GM23338 (cell line): ENCODE measurements around the gene SLC5A2. TPM values are rescaled to one million over a fixed set of nuclear protein-coding genes. Genes with fewer than 3 reads are reported as not detected.

Source experiments
- ATAC-seq: fragments of 200-7000 bp; cut with Tn5 transposase; 3 replicates; pipeline ENCODE4 v1.9.1; 2020
- DNase-seq: peaks from one replicate; pipeline ENCODE4 v3.0.0-alpha.2; 2015; ENCODE audit warnings: low spot score
- H2AFZ ChIP-seq: fragments of 200-600 bp; sonication (generic); 2 replicates; pipeline ENCODE4 v1.8.0; 2016; ENCODE audit warnings: antibody characterized with exemption, mild to moderate bottlenecking, moderate library complexity
- H3F3A ChIP-seq: fragments of 200-600 bp; sonication (generic); replicated peaks from 2 replicates; pipeline ENCODE4 v1.8.0; 2017; ENCODE audit warnings: antibody characterized with exemption, mixed run types, low read depth
- H3K27ac ChIP-seq: fragments of 200-600 bp; sonication (generic); 2 replicates; pipeline ENCODE4 v1.6.1; 2016; ENCODE audit warnings: low read depth
- H3K27me3 ChIP-seq: fragments of 200-600 bp; sonication (generic); 2 replicates; pipeline ENCODE4 v1.8.0; 2016; ENCODE audit warnings: mild to moderate bottlenecking, mixed run types, moderate library complexity; ENCODE audit not compliant: insufficient read depth
- H3K36me3 ChIP-seq: fragments of 200-600 bp; sonication (generic); 2 replicates; pipeline ENCODE4 v1.8.0; 2016; ENCODE audit warnings: mild to moderate bottlenecking; ENCODE audit not compliant: insufficient read depth
- H3K4me1 ChIP-seq: fragments of 200-600 bp; sonication (generic); 2 replicates; pipeline ENCODE4 v1.8.0; 2016; ENCODE audit warnings: mild to moderate bottlenecking, moderate library complexity; ENCODE audit not compliant: insufficient read depth
- H3K4me2 ChIP-seq: fragments of 200-600 bp; sonication (generic); 2 replicates; pipeline ENCODE4 v1.7.1; 2017; ENCODE audit warnings: mixed run types
- H3K4me3 ChIP-seq: fragments of 200-600 bp; sonication (generic); 2 replicates; pipeline ENCODE4 v1.6.1; 2016; ENCODE audit warnings: mixed run types
- H3K79me2 ChIP-seq: fragments of 200-600 bp; sonication (generic); replicated peaks from 2 replicates; pipeline ENCODE4 v1.8.0; 2017; ENCODE audit warnings: mild to moderate bottlenecking; ENCODE audit not compliant: insufficient read depth
- H3K9me2 ChIP-seq: fragments of 200-600 bp; sonication (generic); 2 replicates; pipeline ENCODE4 v1.8.0; 2017; ENCODE audit not compliant: insufficient read depth
- H4K20me1 ChIP-seq: fragments of 200-600 bp; sonication (generic); replicated peaks from 2 replicates; pipeline ENCODE4 v1.8.0; 2017; ENCODE audit warnings: mild to moderate bottlenecking; ENCODE audit not compliant: insufficient read depth
- H3K27ac Mint-ChIP-seq: 2 replicates; pipeline ENCODE4 v1.8.0; 2020; ENCODE audit warnings: inconsistent platforms, mild to moderate bottlenecking, moderate library complexity, mixed read lengths
- H3K27me3 Mint-ChIP-seq: 3 replicates; pipeline ENCODE4 v1.8.0; 2022; ENCODE audit warnings: low read depth, mild to moderate bottlenecking, moderate library complexity, mixed read lengths, inconsistent platforms; ENCODE audit not compliant: insufficient read depth, poor library complexity
- H3K36me3 Mint-ChIP-seq: 3 replicates; pipeline ENCODE4 v1.8.0; 2021; ENCODE audit warnings: low read depth, mild to moderate bottlenecking, inconsistent platforms, moderate library complexity, mixed read lengths
- H3K4me1 Mint-ChIP-seq: 3 replicates; pipeline ENCODE4 v1.8.0; 2020; ENCODE audit warnings: mild to moderate bottlenecking, inconsistent platforms, mixed read lengths
- H3K4me3 Mint-ChIP-seq: 3 replicates; pipeline ENCODE4 v1.8.0; 2021; ENCODE audit warnings: moderate library complexity, mild to moderate bottlenecking, inconsistent platforms, mixed read lengths
- H3K9me3 Mint-ChIP-seq: 3 replicates; pipeline ENCODE4 v1.8.0; 2020; ENCODE audit warnings: moderate library complexity, mild to moderate bottlenecking, inconsistent platforms, mixed read lengths
- CREB1 ChIP-seq: fragments of 250-450 bp; sonication (Bioruptor Pico); IDR thresholded peaks from 2 replicates; pipeline ENCODE4 v1.5.0; 2020; ENCODE audit warnings: low read depth, mild to moderate bottlenecking, moderate library complexity
- ETS1 ChIP-seq: IDR thresholded peaks from 2 replicates; pipeline ENCODE4 v1.6.1; 2016; ENCODE audit warnings: antibody characterized with exemption
- EZH2 ChIP-seq: fragments of 200-600 bp; sonication (generic); IDR thresholded peaks from one replicate; pipeline ENCODE4 v1.8.0; 2017; ENCODE audit warnings: antibody characterized with exemption, mild to moderate bottlenecking, low read depth; ENCODE audit not compliant: unreplicated experiment
- EZH2phosphoT487 ChIP-seq: fragments of 200-600 bp; sonication (generic); IDR thresholded peaks from one replicate; pipeline ENCODE4 v1.8.1; 2018; ENCODE audit warnings: antibody characterized with exemption; ENCODE audit not compliant: unreplicated experiment
- POLR2AphosphoS5 ChIP-seq: IDR thresholded peaks from 2 replicates; pipeline ENCODE4 v1.6.1; 2016; ENCODE audit warnings: antibody characterized with exemption, low read depth
- ZNF114 ChIP-seq: fragments of 250-450 bp; sonication (Bioruptor Pico); IDR thresholded peaks from 2 replicates; pipeline ENCODE4 v1.5.0; 2020; ENCODE audit warnings: mild to moderate bottlenecking, moderate library complexity
- ZNF331 ChIP-seq: fragments of 250-450 bp; sonication (Bioruptor Pico); IDR thresholded peaks from 2 replicates; pipeline ENCODE4 v1.5.0; 2020; ENCODE audit warnings: low read depth, mild to moderate bottlenecking, moderate library complexity
- polyA plus RNA-seq: library from polyadenylated mRNA; unstranded; fragments of >200 nt; fragmentation: Nextera tagmentation; extraction: Ambion mirVana; gene quantifications from 2 replicates; pipeline ENCODE4 v1.2.1, GENCODE V29; 2016
- total RNA-seq: library from RNA; depleted of rRNA; stranded (reverse); fragments of >200 nt; shearing (Covaris generic); gene quantifications from 2 replicates; pipeline ENCODE4 v1.2.3, GENCODE V29; 2014
- TF ChIP-seq, protein P1 (sequence below), 2 experiments: fragments of 200-600 bp in 1 of 2; sonication (generic) in 1 of 2; conservative IDR thresholded peaks; 2 replicates each; pipeline versions ENCODE4 v1.5.1 to v1.6.1; 2016 to 2017; ENCODE audit warnings: antibody characterized with exemption in 2 of 2, low read depth in 2 of 2, mild to moderate bottlenecking in 2 of 2, moderate library complexity in 1 of 2

The SLC5A2 gene
- total and polyA plus RNA-seq, 2 experiments from 2014 or later, result 0.76 to 3.6 TPM

GRCh38 chr16:31458844-31459686, 23.9 kb upstream of the SLC5A2 start, which contains the start of gene ARMC5:
TSS of gene ARMC5 (plus strand) at chr16:31459501. CDS start at chr16:31459525, 24 bp downstream.
- TF ChIP-seq, protein P1, sequence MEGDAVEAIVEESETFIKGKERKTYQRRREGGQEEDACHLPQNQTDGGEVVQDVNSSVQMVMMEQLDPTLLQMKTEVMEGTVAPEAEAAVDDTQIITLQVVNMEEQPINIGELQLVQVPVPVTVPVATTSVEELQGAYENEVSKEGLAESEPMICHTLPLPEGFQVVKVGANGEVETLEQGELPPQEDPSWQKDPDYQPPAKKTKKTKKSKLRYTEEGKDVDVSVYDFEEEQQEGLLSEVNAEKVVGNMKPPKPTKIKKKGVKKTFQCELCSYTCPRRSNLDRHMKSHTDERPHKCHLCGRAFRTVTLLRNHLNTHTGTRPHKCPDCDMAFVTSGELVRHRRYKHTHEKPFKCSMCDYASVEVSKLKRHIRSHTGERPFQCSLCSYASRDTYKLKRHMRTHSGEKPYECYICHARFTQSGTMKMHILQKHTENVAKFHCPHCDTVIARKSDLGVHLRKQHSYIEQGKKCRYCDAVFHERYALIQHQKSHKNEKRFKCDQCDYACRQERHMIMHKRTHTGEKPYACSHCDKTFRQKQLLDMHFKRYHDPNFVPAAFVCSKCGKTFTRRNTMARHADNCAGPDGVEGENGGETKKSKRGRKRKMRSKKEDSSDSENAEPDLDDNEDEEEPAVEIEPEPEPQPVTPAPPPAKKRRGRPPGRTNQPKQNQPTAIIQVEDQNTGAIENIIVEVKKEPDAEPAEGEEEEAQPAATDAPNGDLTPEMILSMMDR (conservative IDR thresholded peaks at IDR 0.05; ENCODE audit: low read depth in 2 of 2), result peak; percentile 40 to 50; a peak in 3 of 4 replicates
- TF ChIP-seq POLR2AphosphoS5, result peak; percentile 53
- no peak for TF ChIP-seq EZH2
- TF ChIP-seq CREB1 (CRISPR knock-in tag), result peak; percentile 92
- peak; percentile 90 for TF ChIP-seq ETS1
- ATAC-seq (peak; percentile 75), DNase-seq (peak; percentile 99)
- Histone ChIP-seq H3K79me2 (peaks cover 26% of the 10 kb centered on the region), H3K36me3 (no peaks in the 10 kb centered on the region), H3K27me3 (no peaks in the 10 kb centered on the region), H2AFZ (peak within 1 kb of the TSS; percentile 70), H3K27ac (peak within 1 kb of the TSS; percentile 93), H4K20me1 (peaks cover 19% of the 10 kb centered on the region), H3K4me3 (peak within 1 kb of the TSS; percentile 91), H3F3A (peaks cover 4% of the 10 kb centered on the region; the same call in 1 of the 2 replicates), H3K4me1 (peaks cover 21% of the 10 kb centered on the region; the same call in 1 of the 2 replicates), H3K4me2 (peak within 1 kb of the TSS; percentile 99), H3K9me2 (no peaks in the 10 kb centered on the region)
- H3K27ac Mint-ChIP-seq, result peak within 1 kb of the TSS; percentile 97
- peaks cover 33% of the 10 kb centered on the region; the same call in 2 of the 3 replicates for H3K36me3 Mint-ChIP-seq
- peak within 1 kb of the TSS; percentile 89 for H3K4me3 Mint-ChIP-seq
- peaks cover 5% of the 10 kb centered on the region for H3K27me3 Mint-ChIP-seq
- peaks cover 22% of the 10 kb centered on the region for H3K4me1 Mint-ChIP-seq
- peaks cover 4% of the 10 kb centered on the region; the same call in 2 of the 3 replicates for H3K9me3 Mint-ChIP-seq

GRCh38 chr16:31459687-31460581, 23.0 kb upstream of the SLC5A2 start:
- Mint-ChIP-seq H3K4me1 (peaks cover 17% of the 10 kb centered on the region), H3K9me3 (peaks cover 4% of the 10 kb centered on the region; the same call in 2 of the 3 replicates), H3K27me3 (peaks cover 5% of the 10 kb centered on the region), H3K36me3 (peaks cover 35% of the 10 kb centered on the region), H3K4me3 (peak overlapping the region; percentile 89), H3K27ac (peak overlapping the region; percentile 97)
- no peak for TF ChIP-seq EZH2phosphoT487
- peak; percentile 90 for TF ChIP-seq CREB1 (CRISPR knock-in tag)
- TF ChIP-seq ZNF331 (CRISPR knock-in tag), result no peak
- TF ChIP-seq, protein P1 (conservative IDR thresholded peaks at IDR 0.05; ENCODE audit: low read depth in 2 of 2), result no peak
- no peak for TF ChIP-seq EZH2
- no peak for TF ChIP-seq ZNF114 (CRISPR knock-in tag)
- Histone ChIP-seq H3K36me3 (no peaks in the 10 kb centered on the region), H3K4me3 (peak overlapping the region; percentile 91), H3K79me2 (peaks cover 26% of the 10 kb centered on the region), H3K9me2 (no peaks in the 10 kb centered on the region), H4K20me1 (peaks cover 15% of the 10 kb centered on the region), H3K4me2 (peak overlapping the region; percentile 99), H3K27me3 (no peaks in the 10 kb centered on the region), H2AFZ (peak overlapping the region; percentile 70; the same call in 1 of the 2 replicates), H3K27ac (peak overlapping the region; percentile 93), H3F3A (peaks cover 4% of the 10 kb centered on the region; the same call in 1 of the 2 replicates), H3K4me1 (peaks cover 16% of the 10 kb centered on the region; the same call in 1 of the 2 replicates)
- DNase-seq (peak; percentile 99), ATAC-seq (peak; percentile 69)
